IPS-NIHi7 (cell line): Measurements from ENCODE around the gene TBC1D22A.
"Not testable (repeated sequence)": the region's sequence is repeated elsewhere in the genome, so short reads cannot be mapped to it uniquely, and the experiment has no call there.

Source experiments
- DNase-seq: peaks from one replicate; pipeline ENCODE4 v3.0.0; 2012; ENCODE audit warnings: mixed read lengths; ENCODE audit errors: extremely low spot score

Gene TBC1D22A

DNA sequence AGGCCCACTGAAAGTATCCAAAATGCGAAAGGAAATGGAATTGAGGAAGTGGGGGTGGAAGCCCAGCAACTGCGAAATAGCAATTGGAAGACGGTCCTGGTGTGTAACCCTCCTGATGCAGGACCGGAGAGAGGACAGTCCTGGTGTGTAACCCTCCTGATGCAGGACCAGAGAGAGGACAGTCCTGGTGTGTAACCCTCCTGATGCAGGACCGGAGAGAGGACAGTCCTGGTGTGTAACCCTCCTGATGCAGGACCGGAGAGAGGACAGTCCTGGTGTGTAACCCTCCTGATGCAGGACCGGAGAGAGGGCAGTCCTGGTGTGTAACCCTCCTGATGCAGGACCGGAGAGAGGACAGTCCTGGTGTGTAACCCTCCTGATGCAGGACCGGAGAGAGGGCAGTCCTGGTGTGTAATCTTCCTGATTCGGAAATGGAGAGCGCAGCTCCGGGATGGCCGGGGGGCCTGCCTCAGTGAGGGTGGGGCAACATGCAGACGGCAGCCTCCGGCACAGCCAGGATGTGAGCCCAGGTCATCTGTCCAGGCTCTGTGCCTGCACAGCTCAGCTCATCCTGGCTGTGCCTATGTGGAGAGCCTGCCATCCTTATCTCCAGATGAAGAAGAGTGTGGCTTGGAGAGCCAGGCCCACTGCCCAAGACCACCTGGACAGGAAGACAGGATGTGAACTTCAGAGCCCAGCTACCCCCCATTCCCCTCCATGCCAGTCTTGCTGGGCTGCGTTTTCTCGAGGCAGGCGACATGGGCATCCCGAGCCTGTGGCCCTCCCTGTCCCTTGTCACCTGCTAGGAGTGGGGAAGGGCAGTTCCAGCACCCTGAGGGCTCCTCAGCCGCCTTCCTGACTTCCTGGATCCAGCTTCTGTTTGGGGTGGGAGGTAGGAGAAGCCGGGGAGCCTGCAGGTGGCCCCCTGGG lies 408.3 kb downstream of the TBC1D22A start:
- DNase-seq: not testable (repeated sequence)

GRCh38 chr22:47171441-47172221 lies 409.2 kb downstream of the TBC1D22A start:
- no peak for DNase-seq

GRCh38 chr22:47172771-47173534 lies 410.5 kb downstream of the TBC1D22A start:
- DNase-seq: no peak

GRCh38 chr22:47173535-47174021 lies 411.1 kb downstream of the TBC1D22A start:
- DNase-seq: no peak

DNA sequence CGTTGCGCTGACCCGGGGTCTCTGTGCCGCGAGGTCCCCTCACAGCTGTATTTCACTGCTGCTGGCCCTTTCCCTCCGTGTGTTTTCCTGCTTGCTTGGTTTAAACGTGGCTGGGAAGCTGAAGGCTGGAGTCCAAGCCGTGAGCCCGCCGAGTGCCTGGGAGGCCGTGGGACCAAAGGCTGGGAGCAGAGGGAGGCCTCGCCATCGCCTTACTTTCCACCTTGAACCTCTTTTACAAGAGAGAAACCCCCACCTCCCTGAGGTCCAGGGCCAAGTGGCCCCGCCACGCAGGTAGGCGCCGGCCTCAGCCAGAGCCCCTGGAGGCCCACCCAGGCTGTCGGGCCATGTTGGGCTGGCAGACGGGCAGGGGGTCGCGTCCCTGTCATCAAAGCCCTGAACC lies 411.6 kb downstream of the TBC1D22A start:
- no peak for DNase-seq

- DNase-seq: no peak
These were observed 412.2 kb downstream of the TBC1D22A start for GRCh38 chr22:47174671-47175112.

- DNase-seq: no peak
These were observed 412.9 kb downstream of the TBC1D22A start for GRCh38 chr22:47175151-47176025.

GRCh38 chr22:47176026-47176389 lies 413.6 kb downstream of the TBC1D22A start:
- no peak for DNase-seq

- DNase-seq: no peak
These were observed 414.3 kb downstream of the TBC1D22A start for GRCh38 chr22:47176573-47177333.

- DNase-seq: no peak
These were observed 414.9 kb downstream of the TBC1D22A start for GRCh38 chr22:47177334-47177815.

- no peak for DNase-seq
These were observed 415.9 kb downstream of the TBC1D22A start for GRCh38 chr22:47178339-47178738.

- DNase-seq: no peak
These were observed 418.3 kb downstream of the TBC1D22A start for GRCh38 chr22:47180796-47181195.

DNA sequence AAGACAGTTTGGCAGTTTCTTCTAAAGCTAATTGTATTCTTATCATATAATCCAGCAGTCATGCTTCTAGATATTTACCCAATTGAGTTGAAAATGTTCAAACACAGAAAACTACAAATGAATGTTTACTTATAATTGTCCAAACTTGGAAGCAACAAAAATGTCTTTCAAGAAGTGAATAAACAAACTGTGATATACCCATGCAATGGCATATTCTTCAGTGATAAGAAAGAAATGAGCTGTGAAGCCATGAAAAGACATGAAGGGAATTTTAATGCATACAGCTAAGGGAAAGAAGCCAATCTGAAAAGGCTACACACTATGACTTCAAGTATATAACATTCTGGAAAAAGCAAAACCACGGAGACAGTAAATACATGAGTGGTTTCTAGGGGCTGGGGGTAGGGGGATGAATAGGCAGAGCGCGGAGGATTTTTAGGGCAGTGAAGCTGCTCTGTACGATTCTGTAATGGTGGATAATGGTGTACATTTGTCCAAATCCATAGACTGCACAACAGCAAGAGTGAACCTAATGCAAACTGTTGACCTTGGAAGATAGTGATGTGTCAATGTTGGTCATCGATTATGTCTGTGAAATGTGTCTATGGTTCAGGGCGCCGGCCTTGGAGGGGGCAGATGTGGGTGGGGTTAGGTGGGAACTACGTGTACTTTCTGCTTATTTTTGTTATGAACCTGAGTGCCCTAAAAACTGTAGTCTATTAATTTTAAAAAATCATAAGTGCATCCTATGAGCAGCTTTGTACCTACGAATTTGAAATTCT lies 424.9 kb downstream of the TBC1D22A start:
- no peak for DNase-seq

DNA sequence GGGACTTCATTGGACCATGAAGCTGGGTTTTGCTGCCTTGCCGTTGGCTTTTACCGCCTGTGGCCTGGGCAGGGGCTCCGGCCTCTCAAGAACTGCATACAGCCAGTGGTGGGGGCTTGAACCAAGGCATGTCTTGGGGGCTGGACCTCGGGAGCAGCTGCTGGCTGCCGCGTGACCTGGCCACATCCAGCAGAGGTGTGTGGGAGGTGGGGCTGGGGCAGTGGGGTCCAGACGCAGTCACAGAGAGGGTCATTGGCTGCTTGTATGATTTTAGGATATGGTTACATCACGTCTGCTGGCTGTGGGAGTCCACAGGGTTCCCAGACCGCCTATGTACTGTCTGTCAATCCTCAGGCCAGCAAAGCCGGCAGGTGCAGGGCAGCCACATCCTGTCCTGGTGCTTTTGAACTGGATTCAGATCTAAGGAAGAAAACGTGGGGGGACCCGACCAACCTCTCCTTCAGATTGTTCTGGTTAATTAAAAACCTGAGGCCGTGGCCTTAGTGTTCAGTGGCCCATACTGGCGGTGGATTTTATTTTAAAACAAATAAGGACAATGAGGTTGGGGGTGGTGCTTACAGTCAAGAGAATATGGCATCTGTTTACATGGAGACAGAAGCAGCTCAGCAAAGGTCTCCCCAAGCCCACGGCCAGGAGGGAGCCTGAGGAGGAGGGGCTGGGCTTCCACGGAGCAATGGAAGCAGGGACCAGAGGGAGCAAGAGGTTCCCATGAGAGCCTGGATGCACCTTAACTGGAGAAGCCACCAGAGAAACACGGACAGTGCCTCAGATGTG lies 426.0 kb downstream of the TBC1D22A start:
- DNase-seq: no peak

DNA sequence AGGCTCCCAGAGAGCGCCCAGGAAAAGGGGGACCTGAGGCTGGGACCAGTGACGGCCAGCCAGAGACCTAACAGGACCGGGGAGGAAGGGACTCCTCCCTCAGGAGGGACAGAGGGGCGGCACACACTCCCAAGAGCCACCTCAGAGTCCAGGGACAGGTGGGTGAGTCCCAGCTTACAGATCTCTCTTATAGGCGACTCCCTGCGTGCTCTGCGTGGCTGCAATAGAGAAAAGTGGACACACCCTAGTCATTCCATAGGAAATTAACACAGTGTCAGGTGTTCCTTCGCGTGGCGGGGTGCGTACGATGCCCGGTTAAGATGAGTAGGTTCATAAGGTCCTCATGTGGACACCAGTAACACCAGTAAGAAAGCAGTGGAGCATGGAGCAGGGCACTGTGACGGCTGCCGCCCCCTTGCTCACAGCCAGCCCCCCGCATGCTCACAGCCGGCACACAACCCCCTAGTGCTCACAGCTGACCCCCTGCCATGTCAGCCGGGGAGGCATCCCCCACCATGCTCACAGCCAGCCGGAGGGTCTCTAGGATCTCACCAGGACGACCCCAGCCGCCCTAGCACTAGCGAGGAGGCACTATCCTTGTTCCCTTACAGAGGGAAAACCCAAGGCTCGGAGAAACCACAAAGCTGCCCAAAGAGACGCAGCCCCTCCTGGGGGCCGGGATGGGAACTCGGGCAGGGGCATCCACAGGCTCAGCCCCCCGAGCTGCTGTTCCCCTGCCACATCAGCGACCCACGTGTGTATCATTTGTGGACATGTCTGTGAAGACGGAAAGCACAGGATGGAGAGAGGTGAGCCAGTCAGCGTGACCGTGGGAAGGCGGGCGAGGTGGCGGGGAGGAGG lies 426.8 kb downstream of the TBC1D22A start:
- DNase-seq: no peak

GRCh38 chr22:47190276-47190956 lies 428.0 kb downstream of the TBC1D22A start:
- no peak for DNase-seq
